Right lobe of liver (tissue), 4 donors: ENCODE measurements around the gene CHIT1.

Source experiments
- CTCF ChIP-seq, 4 donors: fragments of 200-600 bp in 3 of 4; fragments of 450-650 bp in 1 of 4; IDR thresholded peaks; one replicate each; pipeline versions ENCODE4 v1.5.1 to v1.8.0; 2016 to 2022; ENCODE audit warnings: antibody characterized with exemption in 4 of 4, mild to moderate bottlenecking in 2 of 4
- POLR2A ChIP-seq: fragments of 450-650 bp; IDR thresholded peaks from one replicate; pipeline ENCODE4 v1.6.1; 2017; ENCODE audit warnings: antibody characterized with exemption, mild to moderate bottlenecking
- donor health status: DM: no; HTN: no; CAD: no.
- donor health status: DM: no; HTN: no; CAD: no.
- donor health status: DM: no; HTN: yes; CAD: no.

- TF ChIP-seq CTCF (IDR thresholded peaks at IDR 0.05) (no peak), POLR2A (no peak)
These were observed 48.8 kb upstream of the CHIT1 start for GRCh38 chr1:203278082-203278884.
